NB4 (cell line): ENCODE results near the gene PRSS57.
"Not testable (repeated sequence)": the region's sequence is repeated elsewhere in the genome, so short reads cannot be mapped to it uniquely, and the experiment has no call there.

Source experiments
- CTCF ChIP-seq: IDR thresholded peaks from one replicate; pipeline ENCODE4 v1.5.1; 2012; ENCODE audit warnings: low read depth, low read length
- MAX ChIP-seq: IDR thresholded peaks from 2 replicates; pipeline ENCODE4 v1.6.1; 2011; ENCODE audit warnings: low read depth, low read length
- POLR2A ChIP-seq: IDR thresholded peaks from 2 replicates; pipeline ENCODE4 v1.6.1; 2011; ENCODE audit warnings: mild to moderate bottlenecking; ENCODE audit not compliant: insufficient read length; ENCODE audit errors: extremely low read depth

- not testable (repeated sequence) for TF ChIP-seq CTCF, POLR2A, MAX
These were observed 45.7 kb upstream of the PRSS57 start for GRCh38 chr19:740816-741505.
